NCI-H774 (cell line): ENCODE results near the gene LPIN1.

Experiments used
- DNase-seq: peaks from one replicate; lab custom pipeline; 2025; lab: John Stamatoyannopoulos, UW

LPIN1 gene

DNA sequence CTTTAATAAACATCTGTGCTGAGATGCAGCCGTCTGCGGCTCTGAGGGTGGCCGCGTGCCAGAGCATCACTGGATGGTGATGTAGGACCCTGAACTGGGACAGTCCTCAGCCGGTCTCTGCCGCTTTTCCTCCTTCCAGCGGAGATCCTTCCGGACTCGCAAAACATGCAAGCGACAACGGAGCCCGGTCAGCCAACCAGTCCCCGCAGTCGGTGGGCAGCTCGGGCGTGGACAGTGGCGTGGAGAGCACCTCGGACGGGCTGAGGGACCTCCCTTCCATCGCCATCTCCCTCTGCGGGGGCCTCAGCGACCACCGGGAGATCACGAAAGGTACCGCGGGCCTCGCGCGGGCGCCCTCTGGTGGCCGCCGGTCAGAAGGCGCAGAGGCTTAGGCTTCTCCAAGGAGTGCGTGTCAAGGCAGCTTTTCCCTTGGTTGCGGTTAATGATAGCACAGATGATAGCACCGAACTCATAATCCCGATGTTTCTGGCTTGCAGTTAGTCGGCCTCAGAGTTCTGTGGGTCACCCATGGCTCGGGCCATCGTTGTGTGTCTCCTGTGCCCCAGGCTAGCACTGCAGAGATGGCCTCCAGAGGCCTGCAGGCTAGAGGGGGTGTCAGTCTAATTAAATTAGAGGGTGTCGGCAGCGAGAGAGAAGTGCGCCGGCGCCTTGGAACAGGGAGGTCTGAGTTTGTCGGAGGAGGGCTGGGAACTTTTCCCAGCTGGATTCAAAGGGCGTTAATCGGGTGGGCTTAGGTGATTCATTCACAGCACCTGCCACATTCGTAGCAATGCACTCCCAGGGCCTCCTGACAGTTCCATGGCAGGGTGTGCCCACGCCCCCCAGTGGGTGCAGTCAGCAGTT is 38.5 kb downstream of the LPIN1 start:
- no peak for DNase-seq

DNA sequence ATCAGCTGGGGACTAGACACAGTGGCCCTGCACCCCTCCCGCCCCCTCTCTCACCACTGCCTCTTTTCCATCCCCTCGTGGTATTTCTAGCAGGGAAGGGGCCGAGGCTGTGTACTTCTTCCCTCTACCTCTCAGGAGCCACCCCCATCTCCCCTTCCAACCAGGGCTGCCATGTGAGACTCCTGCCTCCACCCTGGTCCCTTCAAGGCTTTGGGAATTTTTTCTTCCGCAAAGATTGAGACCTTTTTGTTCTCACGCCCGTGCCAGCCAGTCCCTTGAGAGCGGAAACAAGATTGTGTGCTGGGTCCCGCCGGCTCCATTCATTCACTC is 39.1 kb downstream of the LPIN1 start:
- DNase-seq = no peak

DNA sequence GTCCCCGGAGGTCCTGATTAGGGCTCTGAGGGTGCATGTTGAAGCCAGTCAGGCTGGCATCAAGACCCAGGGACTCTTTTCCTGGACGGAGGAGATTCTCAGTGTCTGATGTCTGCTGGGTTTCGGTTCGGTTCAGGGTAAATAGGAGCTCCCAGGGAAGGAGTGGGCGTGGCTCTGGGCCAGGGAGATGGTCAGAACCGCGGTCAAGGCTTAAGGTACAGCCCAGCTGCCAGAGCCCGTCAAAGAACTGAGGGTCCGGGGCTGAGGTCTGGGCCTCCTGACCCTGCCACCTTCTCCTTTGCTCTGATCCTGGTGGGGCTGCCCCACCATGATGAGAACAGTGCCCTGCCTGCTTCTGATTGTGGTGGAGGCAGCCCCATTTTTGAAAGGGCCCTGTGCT is 39.8 kb downstream of the LPIN1 start:
- DNase-seq = no peak

DNA sequence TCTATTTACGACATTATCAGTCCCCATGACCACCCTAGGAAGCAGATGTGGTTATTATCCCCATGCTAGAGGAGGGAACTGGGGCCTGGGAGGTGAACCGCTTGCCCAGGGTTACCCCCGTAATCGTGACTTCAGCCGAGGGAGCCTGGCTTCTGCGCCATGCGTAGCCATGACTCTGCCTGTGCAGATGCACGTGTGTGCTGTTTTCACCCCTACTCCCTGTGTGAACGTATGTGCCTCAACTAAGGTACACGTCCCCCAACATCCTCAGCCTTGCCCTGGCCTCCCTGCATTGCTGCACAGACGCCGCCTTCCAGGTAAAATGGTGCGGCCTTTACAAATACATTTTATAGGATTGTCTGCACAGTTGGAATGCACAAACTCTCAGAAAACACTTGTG is 40.2 kb downstream of the LPIN1 start:
- DNase-seq = no peak

DNA sequence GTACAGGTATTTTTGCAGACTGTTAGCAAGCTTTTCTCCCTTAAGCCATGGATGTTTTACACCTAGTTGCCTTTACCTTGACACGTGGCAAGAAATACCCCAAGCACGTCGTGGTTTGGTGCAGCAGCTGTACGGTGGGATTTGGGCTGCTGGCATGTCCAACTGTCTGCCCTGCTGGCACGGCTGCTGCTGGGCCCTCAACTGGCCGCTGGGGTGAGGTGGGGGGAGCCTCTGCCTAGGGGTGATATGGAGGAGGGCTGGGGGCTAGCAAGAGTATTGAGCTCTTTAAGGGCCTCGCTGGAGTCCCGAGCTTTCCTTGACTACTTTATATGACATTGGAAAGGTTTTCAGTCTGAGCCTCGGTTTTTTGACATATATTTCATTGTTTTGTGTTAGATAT is 41.6 kb downstream of the LPIN1 start:
- no peak for DNase-seq

DNA sequence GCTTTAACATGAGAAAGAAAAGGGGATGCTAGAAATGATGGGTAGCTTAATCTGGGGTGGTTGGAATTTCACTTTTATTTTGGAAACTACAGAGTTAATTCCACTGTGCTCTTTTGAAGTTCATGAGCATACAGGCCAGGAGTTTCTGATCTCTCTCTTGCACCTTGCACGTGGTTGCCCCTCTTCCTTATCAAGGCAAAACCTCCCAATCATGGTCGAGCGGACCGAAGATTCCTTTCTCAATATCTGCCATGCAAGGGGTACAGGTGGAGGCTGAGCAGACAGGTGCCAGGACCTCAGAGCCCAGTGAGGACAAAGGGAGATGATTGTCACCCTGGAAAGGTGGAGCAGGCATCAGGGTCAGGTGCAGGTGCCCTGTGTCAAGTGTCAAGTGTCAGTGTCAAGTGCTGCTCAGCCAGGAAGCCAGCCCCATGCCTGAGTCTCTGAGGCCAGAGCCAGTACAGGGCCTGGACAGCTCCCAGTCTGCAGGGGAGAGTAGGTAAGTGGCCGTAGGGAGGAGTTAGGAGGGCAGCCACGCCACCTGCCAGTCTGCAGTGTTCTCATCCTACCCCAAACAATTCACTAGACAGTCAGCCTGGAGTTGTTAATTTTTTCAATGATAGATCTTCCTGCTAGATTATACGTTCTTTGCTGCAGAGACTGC is 42.2 kb downstream of the LPIN1 start:
- DNase-seq = no peak

DNA sequence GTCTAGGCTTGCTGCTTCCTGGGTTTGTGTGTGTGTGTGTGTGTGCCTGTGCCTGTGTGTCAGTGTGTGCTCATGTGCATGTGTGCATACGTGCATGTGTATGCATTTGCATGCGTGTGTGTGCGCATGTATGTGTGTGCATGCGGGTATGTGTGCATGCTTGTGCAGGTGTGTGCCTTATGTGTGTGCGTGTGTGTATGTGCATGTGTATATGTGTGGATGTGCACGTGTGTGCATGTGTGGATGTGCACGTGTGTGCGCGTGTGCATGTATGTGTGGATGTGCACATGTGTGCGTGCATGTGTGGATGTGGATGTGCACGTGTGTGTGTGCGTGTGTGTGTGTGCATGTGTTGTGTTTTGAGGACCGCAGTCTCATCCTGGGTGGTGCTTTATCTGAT is 42.8 kb downstream of the LPIN1 start:
- DNase-seq = no peak

DNA sequence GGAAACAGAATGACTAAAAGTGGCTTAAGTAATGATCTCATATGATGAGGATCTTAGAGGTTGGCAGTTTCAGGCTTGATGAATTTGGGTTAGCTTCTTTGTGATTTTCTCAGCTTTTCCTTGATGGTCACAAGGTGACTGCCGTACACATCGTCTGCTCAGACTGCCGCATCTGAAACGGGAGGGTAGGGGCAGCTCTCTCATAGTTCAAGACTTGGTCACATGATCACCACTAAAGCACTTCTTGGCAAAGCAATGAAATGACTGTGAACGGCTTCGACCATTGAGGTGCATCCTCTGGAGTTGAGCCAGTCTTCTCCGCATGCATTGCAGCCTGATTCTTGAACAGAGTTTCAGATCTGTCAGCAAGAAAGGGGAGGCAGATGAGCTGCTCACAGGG is 43.8 kb downstream of the LPIN1 start:
- no peak for DNase-seq

DNA sequence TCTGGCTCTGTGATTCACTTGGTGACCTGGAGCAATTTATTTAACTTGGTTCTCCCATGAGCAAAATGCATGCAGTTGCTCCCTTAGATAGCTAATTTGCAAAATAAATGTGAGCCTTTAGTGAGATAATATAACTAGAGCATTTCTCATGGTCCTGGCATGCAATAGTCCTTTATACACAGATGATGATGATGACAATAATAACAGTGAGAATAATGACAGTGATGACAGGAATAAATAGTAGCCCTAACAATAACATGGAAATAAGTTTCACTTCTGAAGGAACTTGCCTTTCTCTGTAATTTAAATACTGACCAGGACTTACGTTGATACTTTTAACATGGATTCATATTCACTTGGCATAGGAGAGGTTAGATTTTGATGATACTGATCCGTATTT is 49.2 kb downstream of the LPIN1 start:
- DNase-seq = no peak

DNA sequence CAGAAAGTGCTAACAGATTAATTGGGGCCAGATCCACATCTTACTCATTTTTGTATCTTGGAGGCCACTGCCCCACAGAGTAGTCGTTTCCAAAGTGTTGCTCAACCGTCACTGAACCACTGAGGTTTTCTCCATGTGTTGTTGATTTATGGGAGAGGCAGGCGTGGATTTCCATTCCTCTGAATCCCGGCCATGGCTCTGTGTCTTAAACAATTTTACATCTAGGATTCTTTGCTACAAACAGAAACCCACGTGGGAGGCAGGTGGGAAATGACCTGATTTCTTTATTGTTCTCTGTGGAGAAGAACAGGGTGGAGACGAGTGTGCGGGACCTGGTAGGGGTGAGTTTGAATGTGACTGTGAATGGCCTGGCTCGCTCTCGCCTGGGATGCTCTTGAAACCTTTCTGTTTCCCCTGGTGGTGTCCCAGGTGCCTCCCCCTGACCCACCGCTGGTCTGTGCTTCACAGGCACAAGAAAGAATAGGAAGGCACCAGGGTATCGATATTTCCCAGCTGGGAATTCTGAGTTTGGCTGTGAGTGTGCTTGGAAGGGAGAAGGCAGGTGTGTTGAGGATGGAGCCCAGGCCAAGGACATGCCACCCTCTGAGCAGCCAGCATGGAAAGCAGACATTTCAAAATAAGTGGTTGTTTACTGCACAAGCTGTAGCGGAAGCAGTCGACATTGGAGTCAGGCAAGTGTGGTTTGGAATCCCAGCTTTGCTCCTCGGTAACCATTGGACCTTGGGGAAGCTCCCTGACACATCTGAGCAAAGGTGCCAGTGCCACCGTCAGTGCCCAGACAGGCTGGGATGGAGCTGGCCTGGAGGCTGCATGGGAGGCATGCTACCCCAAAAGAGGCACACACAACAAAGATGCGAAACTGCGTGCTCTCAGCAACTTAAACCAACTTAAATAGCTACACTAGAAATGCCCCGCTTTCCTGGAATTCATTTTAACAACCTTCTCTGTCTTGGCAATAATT is 50.0 kb downstream of the LPIN1 start:
- DNase-seq = no peak

DNA sequence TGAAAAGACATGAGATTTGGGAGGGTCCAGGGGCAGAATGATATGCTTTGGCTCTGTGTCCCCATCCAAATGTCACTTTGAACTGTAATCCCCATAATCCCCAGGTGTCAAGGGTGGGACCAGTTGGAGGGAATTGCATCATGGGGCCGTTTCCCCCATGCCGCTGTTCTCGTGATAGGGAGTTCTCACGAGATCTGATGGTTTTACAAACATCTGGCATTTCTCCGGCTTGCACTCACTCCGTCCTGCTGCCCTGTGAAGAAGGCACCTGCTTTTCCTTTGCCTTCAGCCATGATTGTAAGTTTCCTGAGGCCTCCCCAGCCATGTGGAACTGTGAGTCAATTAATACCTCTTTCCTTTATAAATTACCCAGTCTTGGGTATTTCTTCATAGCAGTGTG is 51.4 kb downstream of the LPIN1 start:
- no peak for DNase-seq

DNA sequence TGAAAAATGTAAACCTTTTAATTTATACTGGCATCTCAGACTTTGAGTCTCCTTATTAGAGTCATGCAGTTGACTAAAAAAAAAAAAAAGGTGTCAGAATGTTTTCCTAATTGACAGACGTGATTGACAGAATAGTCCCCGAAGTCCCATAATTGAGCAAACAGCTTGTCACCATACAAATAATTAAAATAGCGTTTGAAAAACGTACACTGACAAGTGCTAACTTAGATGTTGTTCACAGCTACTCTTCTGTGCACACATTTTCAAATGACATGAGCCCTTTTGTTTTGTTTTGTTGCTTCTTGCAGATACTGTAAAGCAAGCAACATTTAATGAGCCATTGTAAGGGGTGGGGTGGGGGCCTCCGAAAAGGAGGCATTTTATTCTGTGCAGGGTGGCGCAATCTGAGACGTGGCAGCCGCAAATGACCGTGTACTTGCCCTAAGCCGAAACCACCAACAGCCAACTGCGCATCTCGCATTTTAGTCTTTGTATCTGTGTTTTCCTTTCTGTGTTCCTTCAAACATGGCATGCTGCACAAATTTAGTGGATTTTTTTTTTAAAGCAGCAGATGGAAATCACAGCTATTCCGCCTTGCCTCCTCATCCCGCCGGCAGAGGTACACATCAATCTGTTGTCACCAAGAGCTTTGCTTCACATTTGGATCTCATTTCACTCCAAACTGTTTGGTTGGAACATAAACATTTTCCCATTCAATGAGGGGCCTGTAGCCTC is 52.4 kb downstream of the LPIN1 start:
- DNase-seq = no peak

DNA sequence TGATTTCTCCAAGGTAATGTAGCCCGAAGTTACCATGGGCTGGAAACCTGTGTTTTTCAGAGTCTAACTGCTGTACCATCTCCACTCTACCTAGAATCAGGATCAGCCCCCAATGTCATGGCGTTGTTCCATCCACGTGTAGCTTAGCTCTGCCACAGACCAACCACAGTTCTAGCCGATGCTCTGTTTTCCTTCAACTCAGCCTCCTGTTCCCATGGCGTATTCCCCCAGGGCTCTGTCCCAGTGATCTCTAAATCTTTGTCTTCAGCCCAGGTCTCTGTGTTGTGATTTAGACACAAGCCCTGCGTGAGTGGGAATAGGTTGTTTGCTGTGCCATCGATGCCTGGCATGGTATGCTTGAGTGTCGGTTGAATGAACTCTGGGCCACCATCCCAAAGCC is 53.4 kb downstream of the LPIN1 start:
- DNase-seq = no peak

DNA sequence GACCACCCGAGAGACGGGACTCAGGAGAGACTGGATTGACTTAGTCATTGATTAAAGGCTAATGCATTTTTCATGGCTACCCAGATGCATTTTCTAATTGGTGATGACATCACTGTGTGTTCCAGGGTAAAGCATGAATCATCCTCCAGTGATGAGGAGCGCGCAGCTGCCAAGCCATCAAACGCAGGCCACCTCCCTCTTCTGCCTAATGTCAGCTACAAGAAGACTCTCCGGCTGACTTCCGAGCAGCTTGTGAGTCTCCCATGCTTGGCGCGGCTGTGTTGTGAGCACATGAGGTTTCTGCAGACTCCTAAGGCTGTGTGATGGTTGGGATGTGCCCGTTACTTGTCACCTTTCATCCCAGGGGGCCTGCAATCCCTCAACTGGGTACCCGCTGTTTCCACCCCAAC is 56.4 kb downstream of the LPIN1 start:
- DNase-seq = no peak

DNA sequence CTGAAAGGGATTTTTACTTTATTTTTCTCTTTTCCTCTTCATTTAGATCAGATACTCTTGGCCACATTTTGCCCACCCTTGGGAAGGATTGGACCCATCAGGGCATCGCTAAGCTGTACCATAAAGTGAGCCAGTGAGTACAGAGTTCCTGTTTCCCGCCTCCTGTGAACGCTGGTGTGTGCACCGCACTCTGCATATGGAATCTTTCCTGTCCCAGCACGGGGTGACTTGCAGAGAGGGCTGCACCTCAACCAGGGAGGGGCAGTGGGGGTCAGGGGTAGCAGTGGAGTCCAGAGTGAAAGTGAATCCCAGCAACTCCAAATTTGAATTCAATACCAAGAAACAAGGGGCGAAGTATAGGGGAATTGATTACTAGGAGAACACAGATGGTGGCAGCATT is 58.6 kb downstream of the LPIN1 start:
- no peak for DNase-seq

DNA sequence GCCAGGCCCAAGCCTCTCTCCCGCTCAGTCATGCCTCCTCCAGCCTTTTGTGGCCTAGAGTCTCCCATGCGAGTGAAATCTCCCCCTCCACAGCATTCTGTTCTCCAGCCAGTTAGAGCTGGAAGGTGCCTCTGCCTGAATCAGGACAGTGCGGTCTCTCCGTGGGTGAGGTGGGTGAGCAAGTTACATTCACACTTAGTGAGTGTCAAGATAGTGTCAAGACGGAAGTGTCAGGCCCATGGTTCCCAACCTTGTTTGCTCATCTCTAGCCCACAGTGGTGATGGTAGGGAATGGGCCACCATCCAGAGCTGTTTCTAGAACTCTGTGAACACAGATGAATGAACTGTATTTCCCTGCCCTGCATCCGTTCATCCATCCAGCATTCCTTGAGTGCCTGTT is 59.5 kb downstream of the LPIN1 start:
- DNase-seq = no peak

DNA sequence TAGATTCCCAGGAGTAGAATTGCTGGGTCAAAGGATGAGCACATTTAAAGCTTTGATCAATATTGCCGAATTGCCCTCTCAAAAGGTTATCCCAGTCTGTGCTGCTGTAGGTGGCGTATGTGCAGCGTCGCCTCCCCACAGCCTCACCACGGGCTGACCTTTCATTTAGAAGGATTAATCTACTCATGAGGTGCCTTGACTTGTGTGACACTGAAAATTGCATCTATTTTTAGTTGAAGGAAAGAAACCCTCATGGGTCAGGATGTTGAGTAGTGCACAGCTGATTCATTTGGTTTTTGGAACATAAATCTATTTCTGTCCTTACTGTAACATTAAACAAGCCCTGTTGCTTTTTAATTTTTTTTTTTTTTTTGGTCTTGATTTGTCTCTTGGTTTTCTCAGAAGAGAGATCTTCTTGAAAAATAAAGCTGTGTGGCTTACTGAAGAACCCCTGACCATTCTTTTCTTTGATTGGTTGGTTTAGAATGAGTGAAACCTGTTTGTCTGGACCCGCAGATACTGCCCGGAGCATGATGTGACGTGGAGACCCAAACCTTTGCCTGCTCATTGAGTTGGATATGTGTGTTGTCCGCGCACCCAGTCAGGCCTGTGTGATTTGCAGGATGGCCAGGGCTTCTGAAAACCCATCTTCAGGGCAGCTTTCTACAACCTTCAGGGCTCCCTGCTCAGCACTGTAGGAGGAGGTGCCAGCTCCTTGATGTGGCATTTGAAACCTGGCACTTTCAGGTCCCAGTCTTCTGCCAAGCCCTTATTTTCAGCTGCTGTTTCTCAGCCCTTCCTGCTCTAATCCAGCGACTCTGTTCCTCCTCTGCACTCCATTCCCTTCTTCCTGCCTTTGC is 61.0 kb downstream of the LPIN1 start:
- DNase-seq = no peak

DNA sequence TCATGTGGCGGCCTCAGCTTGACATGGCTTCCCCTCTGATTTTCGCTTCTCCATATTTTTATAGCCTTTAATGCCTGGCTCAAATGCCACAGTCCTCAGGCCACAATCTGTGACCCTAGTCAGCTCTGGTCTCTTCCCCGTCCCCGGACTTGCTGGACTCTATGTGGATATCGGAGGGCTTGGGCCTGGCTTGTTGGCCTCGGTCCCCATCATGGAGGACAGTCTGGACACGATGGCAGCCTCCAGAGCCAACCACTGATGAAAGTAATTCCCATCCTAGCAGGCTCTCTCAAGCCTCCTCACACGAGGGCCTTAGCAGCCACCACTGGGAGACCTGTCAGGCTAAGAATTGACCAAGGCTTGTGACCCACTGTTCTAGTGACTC is 61.6 kb downstream of the LPIN1 start:
- DNase-seq = no peak

DNA sequence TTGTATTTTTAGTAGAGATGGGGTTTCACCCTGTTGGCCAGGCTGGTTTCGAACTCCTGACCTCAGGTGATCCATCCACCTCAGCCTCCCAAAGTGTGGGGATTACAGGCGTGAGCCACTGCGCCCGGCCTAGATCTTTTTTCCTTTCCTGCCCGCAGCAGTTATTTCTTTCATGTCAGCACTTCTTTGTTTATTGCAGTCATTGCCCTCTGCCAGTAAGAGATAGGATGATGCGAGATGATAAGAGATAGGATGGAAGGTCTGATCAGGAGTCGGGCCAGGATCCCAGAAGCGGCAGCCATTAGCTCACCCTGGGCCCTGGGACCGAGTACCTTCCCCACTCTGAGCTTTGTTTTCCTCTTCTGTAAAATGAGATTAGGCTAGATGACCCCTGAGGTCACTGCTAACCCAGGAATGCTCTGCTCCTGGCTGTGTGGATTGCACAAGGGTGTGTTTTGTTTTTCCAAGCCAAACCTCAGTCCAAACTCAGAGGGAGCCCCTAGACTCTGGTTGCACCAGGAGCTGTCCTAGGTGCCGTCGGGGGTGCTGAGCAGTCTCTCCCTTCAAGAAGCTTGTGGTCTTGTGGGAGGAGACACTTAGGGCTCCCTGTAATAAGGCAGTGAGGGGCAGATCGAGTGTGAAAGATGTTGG is 63.3 kb downstream of the LPIN1 start:
- no peak for DNase-seq

DNA sequence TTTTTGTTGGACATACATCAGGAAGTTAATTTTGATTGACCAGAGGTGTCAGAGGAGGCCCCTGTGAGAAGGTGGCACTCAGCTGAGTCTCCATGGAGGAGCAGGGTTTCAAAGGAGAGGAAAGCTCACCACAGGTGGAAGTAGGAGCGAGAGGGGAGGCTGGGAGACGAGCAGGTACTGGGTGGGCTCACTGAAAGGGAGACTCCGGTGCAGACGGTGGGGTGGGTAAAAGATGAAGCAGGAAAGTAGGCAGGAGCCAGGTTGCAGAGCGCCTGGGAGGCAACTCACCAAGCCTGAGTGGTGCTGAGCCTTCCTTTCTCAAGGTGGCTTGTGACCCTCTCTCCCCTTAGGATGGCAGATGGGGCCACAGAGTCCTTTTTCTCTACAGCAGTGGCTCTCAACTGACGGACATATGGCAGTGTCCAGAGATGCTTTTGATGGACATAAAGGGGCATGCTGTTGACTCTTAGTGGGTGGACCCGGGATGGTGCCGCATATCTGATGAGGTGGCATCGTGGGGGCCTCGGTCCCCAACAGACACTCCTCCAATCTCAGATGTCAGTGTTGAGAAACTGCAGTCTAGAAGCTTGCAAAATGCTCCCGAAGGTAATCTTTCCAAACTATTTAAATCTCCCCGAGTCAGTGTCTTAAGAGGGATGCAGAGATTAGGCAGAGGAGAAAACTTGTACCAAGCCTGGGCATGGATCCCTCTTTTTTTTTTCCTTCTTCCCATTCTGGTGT is 64.0 kb downstream of the LPIN1 start:
- no peak for DNase-seq
